ENCODE measurements around the gene TSPAN32.
"Not testable (repeated sequence)": the region's sequence is repeated elsewhere in the genome, so short reads cannot be mapped to it uniquely, and the experiment has no call there.

Gene TSPAN32

GRCh38 chr11:2314525-2315394 lies 12.9 kb downstream of the TSPAN32 start:
- no peak for DNase-seq (ENCODE audit: low read depth in 2 of 2)

- no peak for DNase-seq (ENCODE audit: low read depth in 2 of 2)
Measured at GRCh38 chr11:2315395-2316168, 13.8 kb downstream of the TSPAN32 start.

GRCh38 chr11:2316169-2316962 lies 14.6 kb downstream of the TSPAN32 start:
- no peak for DNase-seq (ENCODE audit: low read depth in 2 of 2)

- DNase-seq (ENCODE audit: low read depth in 2 of 2): no peak
Measured at GRCh38 chr11:2316963-2317244, 15.1 kb downstream of the TSPAN32 start.

GRCh38 chr11:2317354-2318050 lies 15.7 kb downstream of the TSPAN32 start:
- no peak for DNase-seq (ENCODE audit: low read depth in 2 of 2)

- no peak for DNase-seq (ENCODE audit: low read depth in 2 of 2)
Measured at GRCh38 chr11:2318123-2318522, 16.3 kb downstream of the TSPAN32 start.

- DNase-seq (ENCODE audit: low read depth in 2 of 2): no peak
Measured at GRCh38 chr11:2318707-2319106, 16.9 kb downstream of the TSPAN32 start.

GRCh38 chr11:2319791-2320472 lies 18.1 kb downstream of the TSPAN32 start:
- no peak for DNase-seq (ENCODE audit: low read depth in 2 of 2)

GRCh38 chr11:2320568-2321310 lies 18.9 kb downstream of the TSPAN32 start:
- DNase-seq (ENCODE audit: low read depth in 2 of 2): no peak

GRCh38 chr11:2321311-2321683 lies 19.5 kb downstream of the TSPAN32 start:
- DNase-seq (ENCODE audit: low read depth in 2 of 2): no peak

GRCh38 chr11:2325123-2325522 lies 23.3 kb downstream of the TSPAN32 start:
- no peak for DNase-seq (ENCODE audit: low read depth in 2 of 2)

GRCh38 chr11:2325719-2326118 lies 23.9 kb downstream of the TSPAN32 start:
- DNase-seq (ENCODE audit: low read depth in 2 of 2): no peak

GRCh38 chr11:2327032-2327431 lies 25.2 kb downstream of the TSPAN32 start:
- no peak for DNase-seq (ENCODE audit: low read depth in 2 of 2)

- no peak for DNase-seq (ENCODE audit: low read depth in 2 of 2)
Measured at GRCh38 chr11:2328021-2328420, 26.2 kb downstream of the TSPAN32 start.

- no peak for DNase-seq (ENCODE audit: low read depth in 2 of 2)
Measured at GRCh38 chr11:2328656-2329354, 27.0 kb downstream of the TSPAN32 start.

- DNase-seq (ENCODE audit: low read depth in 2 of 2): no peak
Measured at GRCh38 chr11:2329551-2329950, 27.7 kb downstream of the TSPAN32 start.

- no peak for DNase-seq (ENCODE audit: low read depth in 2 of 2)
Measured at GRCh38 chr11:2330696-2331095, 28.9 kb downstream of the TSPAN32 start.

GRCh38 chr11:2331404-2331803 lies 29.6 kb downstream of the TSPAN32 start:
- DNase-seq (ENCODE audit: low read depth in 2 of 2): no peak

GRCh38 chr11:2332569-2332968 lies 30.8 kb downstream of the TSPAN32 start:
- DNase-seq (ENCODE audit: low read depth in 2 of 2): not testable (repeated sequence)

Data from stimulated activated CD4-positive, alpha-beta T cell treated with anti-CD3 and anti-CD28 coated beads, Interleukin-1b, Interleukin-23, amount 100 ng/mL, for 4 hours (primary cell).